ENCODE results near the gene IRX3. TPM values are rescaled to one million over a fixed set of nuclear protein-coding genes. Genes with fewer than 3 reads are reported as not detected.

IRX3 gene
- total and polyA plus RNA-seq, 9 donors, result 0.47 to 18.6 (median 1.8) TPM

GRCh38 chr16:54297154-54297553 is 10.6 kb upstream of the IRX3 start:
- no peak overlapping the region for H3K27ac ChIP-seq
- 84 to 89% (median 84%) methylated on average over 3 of the region's 3 CpGs for WGBS, 3 donors
- DNase-seq, result no peak
- TF ChIP-seq POLR2A (IDR thresholded peaks at IDR 0.05), result no peak
- TF ChIP-seq CTCF (IDR thresholded peaks at IDR 0.05), result no peak
- no peak for TF ChIP-seq EP300 (IDR thresholded peaks at IDR 0.05)
- H3K4me3 ChIP-seq, result no peak overlapping the region
- no peaks in the 10 kb centered on the region for H3K27me3 ChIP-seq
- intact Hi-C loops (cut with DNase I), result no loop called here
- H3K36me3 ChIP-seq, result no peaks in the 10 kb centered on the region
- H3K9me3 ChIP-seq, result no peaks in the 10 kb centered on the region
- no peaks in the 10 kb centered on the region for H3K4me1 ChIP-seq (ENCODE audit: insufficient read depth)

- H3K27me3 ChIP-seq, result no peaks in the 10 kb centered on the region
- H3K4me3 ChIP-seq, result no peak overlapping the region
- no peak for DNase-seq
- 88 to 94% (median 92%) methylated on average over 1 of the region's 1 CpG for WGBS, 3 donors
- intact Hi-C loops (cut with DNase I), result no loop called here
- no peaks in the 10 kb centered on the region for H3K4me1 ChIP-seq (ENCODE audit: insufficient read depth)
- H3K36me3 ChIP-seq, result no peaks in the 10 kb centered on the region
- H3K9me3 ChIP-seq, result no peaks in the 10 kb centered on the region
- no peak for TF ChIP-seq EP300 (IDR thresholded peaks at IDR 0.05)
- no peak for TF ChIP-seq CTCF (IDR thresholded peaks at IDR 0.05)
- TF ChIP-seq POLR2A (IDR thresholded peaks at IDR 0.05), result no peak
- H3K27ac ChIP-seq, result no peak overlapping the region
Observed at GRCh38 chr16:54296543-54296942, 10.0 kb upstream of the IRX3 start.

GRCh38 chr16:54291656-54292487 is 5.3 kb upstream of the IRX3 start:
- Histone ChIP-seq H3K27ac (no peak overlapping the region), H3K9me3 (no peaks in the 10 kb centered on the region), H3K4me3 (no peak overlapping the region), H3K27me3 (no peaks in the 10 kb centered on the region), H3K36me3 (no peaks in the 10 kb centered on the region), H3K4me1 (ENCODE audit: insufficient read depth) (no peaks in the 10 kb centered on the region)
- no peak for DNase-seq
- intact Hi-C loops (cut with DNase I), result no loop called here
- WGBS, 3 donors, result 45 to 56% (median 50%) methylated on average over 22 of the region's 22 CpGs
- no peak for TF ChIP-seq EP300 (IDR thresholded peaks at IDR 0.05)
- no peak for TF ChIP-seq POLR2A (IDR thresholded peaks at IDR 0.05)
- no peak for TF ChIP-seq CTCF (IDR thresholded peaks at IDR 0.05)

- H3K36me3 ChIP-seq, result no peaks in the 10 kb centered on the region
- H3K4me3 ChIP-seq, result no peak overlapping the region
- H3K27ac ChIP-seq, result no peak overlapping the region
- no peaks in the 10 kb centered on the region for H3K4me1 ChIP-seq (ENCODE audit: insufficient read depth)
- no peaks in the 10 kb centered on the region for H3K9me3 ChIP-seq
- 11 to 21% (median 16%) methylated on average over 45 to 46 of the region's 46 CpGs for WGBS, 3 donors
- DNase-seq, result no peak
- no peaks in the 10 kb centered on the region for H3K27me3 ChIP-seq
- intact Hi-C loops (cut with DNase I), result no loop called here
- no peak for TF ChIP-seq POLR2A (IDR thresholded peaks at IDR 0.05)
- no peak for TF ChIP-seq EP300 (IDR thresholded peaks at IDR 0.05)
- no peak for TF ChIP-seq CTCF (IDR thresholded peaks at IDR 0.05)
Observed at GRCh38 chr16:54290833-54291655, 4.5 kb upstream of the IRX3 start.

Data from ovary (tissue), 9 donors.